Astrocyte of the spinal cord (primary cell): ENCODE measurements around the gene PPP1R3E.
"Not testable (repeated sequence)": the region's sequence is repeated elsewhere in the genome, so short reads cannot be mapped to it uniquely, and the experiment has no call there.

Experiments
- DNase-seq: peaks from one replicate; pipeline ENCODE4 v3.0.0; 2011; ENCODE audit warnings: low read depth, low spot score
- H3K4me3 ChIP-seq: 2 replicates; pipeline ENCODE4 v1.5.1; 2011; ENCODE audit warnings: low read depth, mild to moderate bottlenecking, low read length, moderate library complexity
- CTCF ChIP-seq: IDR thresholded peaks from 2 replicates; pipeline ENCODE4 v1.5.1; 2012; ENCODE audit warnings: low read depth, mild to moderate bottlenecking, low read length, inconsistent platforms
- in situ Hi-C: cut with HindIII; loops from 2 replicates; pipeline ENCODE4 v1.10.0; 2017; ENCODE audit warnings: low sequenced_read_pairs

The PPP1R3E gene

GRCh38 chr14:23327947-23328744 lies 25.5 kb upstream of the PPP1R3E start:
- TF ChIP-seq CTCF = peak; percentile 85
- H3K4me3 ChIP-seq = no peak overlapping the region
- peak; percentile 79 for DNase-seq
- in situ Hi-C loops = no loop called here

DNA sequence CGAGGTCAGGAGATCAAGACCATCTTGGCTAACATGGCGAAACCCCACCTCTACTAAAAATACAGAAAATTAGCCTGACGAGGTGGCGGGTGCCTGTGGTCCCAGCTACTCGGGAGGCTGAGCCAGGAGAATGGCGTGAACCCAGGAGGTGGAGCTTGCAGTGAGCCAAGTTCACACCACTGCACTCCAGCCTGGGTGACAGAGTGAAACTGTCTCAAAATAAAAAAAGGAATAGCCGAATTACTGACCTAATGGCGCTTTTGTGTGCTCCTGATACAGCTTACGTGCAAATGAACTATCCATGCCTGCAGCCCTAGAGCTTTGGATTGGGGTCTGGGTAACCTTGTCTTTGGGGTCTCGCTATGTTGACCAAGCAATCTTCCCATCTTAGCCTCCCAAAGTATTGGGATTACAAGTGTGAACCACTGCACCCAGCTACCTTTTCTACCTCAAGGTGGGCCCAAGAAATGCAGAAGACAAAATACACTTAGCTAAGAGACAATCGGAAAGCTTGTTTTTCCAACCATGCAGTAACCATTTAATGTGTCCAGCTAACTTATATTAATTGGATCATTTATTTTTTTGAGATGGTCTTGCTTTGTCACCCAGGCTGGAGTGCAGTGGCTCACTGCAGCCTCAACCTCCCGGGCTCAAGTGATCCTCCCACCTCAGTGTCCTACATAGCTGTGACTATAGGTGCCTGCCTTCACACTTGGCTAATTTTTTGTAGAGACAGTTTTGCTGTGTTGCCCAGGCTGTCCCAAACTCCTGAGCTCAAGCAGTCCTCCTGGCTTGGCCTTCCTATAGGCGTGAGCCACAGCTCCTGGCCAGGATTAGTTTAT lies 24.1 kb upstream of the PPP1R3E start:
- DNase-seq = no peak
- H3K4me3 ChIP-seq = no peak overlapping the region
- in situ Hi-C loops = no loop called here
- TF ChIP-seq CTCF = no peak

DNA sequence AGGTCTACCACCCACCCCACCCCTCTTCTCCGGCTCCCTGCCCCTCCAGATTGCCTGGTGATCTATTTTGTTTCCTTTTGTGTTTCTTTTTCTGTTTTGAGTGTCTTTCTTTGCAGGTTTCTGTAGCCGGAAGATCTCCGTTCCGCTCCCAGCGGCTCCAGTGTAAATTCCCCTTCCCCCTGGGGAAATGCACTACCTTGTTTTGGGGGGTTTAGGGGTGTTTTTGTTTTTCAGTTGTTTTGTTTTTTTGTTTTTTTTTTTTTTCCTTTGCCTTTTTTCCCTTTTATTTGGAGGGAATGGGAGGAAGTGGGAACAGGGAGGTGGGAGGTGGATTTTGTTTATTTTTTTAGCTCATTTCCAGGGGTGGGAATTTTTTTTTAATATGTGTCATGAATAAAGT lies 23.1 kb upstream of the PPP1R3E start:
- in situ Hi-C loops, DNase-seq: not testable (repeated sequence)

GRCh38 chr14:23324993-23325392 lies 22.3 kb upstream of the PPP1R3E start:
- in situ Hi-C loops = no loop called here
- no peak for TF ChIP-seq CTCF
- H3K4me3 ChIP-seq = no peak overlapping the region
- no peak for DNase-seq

More for the DNA sequence above, 23.1 kb upstream of the PPP1R3E start:
- not testable (repeated sequence) for H3K4me3 ChIP-seq

DNA sequence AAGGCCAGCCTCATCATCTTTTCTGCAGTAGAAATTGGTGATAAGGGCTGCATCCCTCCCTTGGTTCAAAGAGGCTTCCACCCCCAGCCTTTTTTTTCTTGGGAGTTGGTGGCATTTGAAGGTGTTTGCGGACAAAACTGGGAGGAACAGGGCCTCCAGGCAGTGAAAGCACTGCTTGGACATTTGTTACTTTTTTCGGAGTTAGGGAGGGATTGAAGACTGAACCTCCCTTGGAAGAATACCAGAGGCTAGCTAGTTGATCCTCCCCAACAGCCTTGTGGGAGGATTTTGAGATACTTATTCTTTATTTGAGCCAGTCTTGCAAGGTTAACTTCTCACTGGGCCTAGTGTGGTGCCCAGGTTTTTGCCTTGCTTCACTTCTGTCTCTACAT lies 21.8 kb upstream of the PPP1R3E start:
- no peak for TF ChIP-seq CTCF
- in situ Hi-C loops = no loop called here

GRCh38 chr14:23323838-23324454 lies 21.3 kb upstream of the PPP1R3E start:
- in situ Hi-C loops = no loop called here
- H3K4me3 ChIP-seq = no peak overlapping the region
- DNase-seq = no peak
- no peak for TF ChIP-seq CTCF

More for the DNA sequence above, 21.8 kb upstream of the PPP1R3E start:
- no peak overlapping the region for H3K4me3 ChIP-seq
- no peak for DNase-seq
